H9 (cell line): ENCODE data around the gene TMEM244. TPM values are rescaled to one million over a fixed set of nuclear protein-coding genes. Genes with fewer than 3 reads are reported as not detected.
"Not testable (repeated sequence)": the region's sequence is repeated elsewhere in the genome, so short reads cannot be mapped to it uniquely, and the experiment has no call there.

Experiments
- DNase-seq: peaks from one replicate; pipeline ENCODE4 v3.0.0-alpha.2; 2017
- H2AFZ ChIP-seq: one replicate; pipeline ENCODE4 v1.6.1; 2013; ENCODE audit warnings: mild to moderate bottlenecking, low read length, control low read depth, moderate library complexity
- H2AK5ac ChIP-seq: 2 replicates; pipeline ENCODE4 v1.6.1; 2013; ENCODE audit warnings: low read length, control low read depth, mixed read lengths; ENCODE audit not compliant: insufficient read length
- H2BK120ac ChIP-seq: one replicate; pipeline ENCODE4 v1.6.1; 2013; ENCODE audit warnings: low read depth, mild to moderate bottlenecking, low read length, control low read depth, inconsistent platforms; ENCODE audit not compliant: poor library complexity, severe bottlenecking
- H2BK12ac ChIP-seq: 2 replicates; pipeline ENCODE4 v1.6.1; 2013; ENCODE audit warnings: low read length, control low read depth, mixed read lengths, low read depth; ENCODE audit not compliant: insufficient read length
- H2BK15ac ChIP-seq: 2 replicates; pipeline ENCODE4 v1.6.1; 2013; ENCODE audit warnings: low read depth, low read length, control low read depth
- H2BK20ac ChIP-seq: one replicate; pipeline ENCODE4 v1.6.1; 2013; ENCODE audit warnings: low read depth, mild to moderate bottlenecking, low read length, control low read depth, inconsistent platforms; ENCODE audit not compliant: poor library complexity, severe bottlenecking
- H2BK5ac ChIP-seq: 2 replicates; pipeline ENCODE4 v1.6.1; 2013; ENCODE audit warnings: low read length, control low read depth, mixed read lengths; ENCODE audit not compliant: insufficient read length
- H3K14ac ChIP-seq: 2 replicates; pipeline ENCODE4 v1.6.1; 2013; ENCODE audit warnings: low read length, control low read depth; ENCODE audit not compliant: insufficient read depth
- H3K18ac ChIP-seq: 2 replicates; pipeline ENCODE4 v1.6.1; 2013; ENCODE audit warnings: low read depth, mild to moderate bottlenecking, mixed read lengths, low read length, control low read depth; ENCODE audit not compliant: insufficient read length
- H3K23ac ChIP-seq: 2 replicates; pipeline ENCODE4 v1.6.1; 2013; ENCODE audit warnings: low read length, control low read depth, mixed read lengths, low read depth; ENCODE audit not compliant: insufficient read length
- H3K23me2 ChIP-seq: 2 replicates; pipeline ENCODE4 v1.6.1; 2013; ENCODE audit warnings: low read depth, mild to moderate bottlenecking, mixed read lengths, low read length, control low read depth; ENCODE audit not compliant: insufficient read length, poor library complexity, severe bottlenecking
- H3K27ac ChIP-seq: 2 replicates; pipeline ENCODE4 v1.5.1; 2013; ENCODE audit warnings: low read length, control low read depth, mixed read lengths, low read depth; ENCODE audit not compliant: insufficient read length
- H3K27me3 ChIP-seq: 2 replicates; pipeline ENCODE4 v1.6.1; 2013; ENCODE audit warnings: low read length, control low read depth, inconsistent platforms; ENCODE audit not compliant: insufficient read depth
- H3K4ac ChIP-seq: 2 replicates; pipeline ENCODE4 v1.6.1; 2013; ENCODE audit warnings: low read depth, mild to moderate bottlenecking, control low read depth, inconsistent platforms, low read length, moderate library complexity
- H3K4me1 ChIP-seq: 2 replicates; pipeline ENCODE4 v1.6.1; 2013; ENCODE audit warnings: low read length, control low read depth, inconsistent platforms; ENCODE audit not compliant: insufficient read depth
- H3K4me2 ChIP-seq: 2 replicates; pipeline ENCODE4 v1.6.1; 2013; ENCODE audit warnings: low read length, control low read depth, mixed read lengths; ENCODE audit not compliant: insufficient read length, insufficient read depth
- H3K56ac ChIP-seq: 2 replicates; pipeline ENCODE4 v1.6.1; 2013; ENCODE audit warnings: low read depth, mild to moderate bottlenecking, mixed read lengths, low read length, control low read depth; ENCODE audit not compliant: insufficient read length
- H3K79me1 ChIP-seq: 2 replicates; pipeline ENCODE4 v1.6.1; 2013; ENCODE audit warnings: low read depth, mild to moderate bottlenecking, moderate library complexity, low read length, control low read depth, inconsistent platforms; ENCODE audit not compliant: insufficient read depth, poor library complexity, severe bottlenecking
- H3K79me2 ChIP-seq: 2 replicates; pipeline ENCODE4 v1.6.1; 2013; ENCODE audit warnings: low read length, control low read depth, inconsistent platforms; ENCODE audit not compliant: insufficient read depth
- H3K9ac ChIP-seq: 2 replicates; pipeline ENCODE4 v1.6.1; 2013; ENCODE audit warnings: low read length, control low read depth, mixed read lengths; ENCODE audit not compliant: insufficient read length; ENCODE audit errors: extremely low read depth
- H3K9me3 ChIP-seq: one replicate; pipeline ENCODE4 v1.6.1; 2013; ENCODE audit warnings: low read depth, low read length, inconsistent platforms; ENCODE audit not compliant: control insufficient read depth
- H3T11ph ChIP-seq: one replicate; pipeline ENCODE4 v1.6.1; 2013; ENCODE audit warnings: mild to moderate bottlenecking, low read length, control low read depth, inconsistent platforms
- H4K20me1 ChIP-seq: one replicate; pipeline ENCODE4 v1.6.1; 2013; ENCODE audit not compliant: control insufficient read depth, insufficient read length, insufficient read depth
- H4K5ac ChIP-seq: 2 replicates; pipeline ENCODE4 v1.6.1; 2013; ENCODE audit warnings: low read depth, mild to moderate bottlenecking, mixed read lengths, low read length, control low read depth; ENCODE audit not compliant: insufficient read length
- H4K8ac ChIP-seq: replicated peaks from 2 replicates; pipeline ENCODE4 v1.6.1; 2013; ENCODE audit warnings: low read length, control low read depth, mixed read lengths, low read depth; ENCODE audit not compliant: insufficient read length
- H4K91ac ChIP-seq: 2 replicates; pipeline ENCODE4 v1.6.1; 2013; ENCODE audit warnings: low read depth, mild to moderate bottlenecking, moderate library complexity, mixed read lengths, low read length, control low read depth; ENCODE audit not compliant: insufficient read length
- H3K27ac Mint-ChIP-seq, 3 experiments: 2 replicates in 2 of 3; 3 replicates in 1 of 3; pipeline ENCODE4 v1.8.0; 2020 to 2021; ENCODE audit warnings: mixed read lengths in 3 of 3, mild to moderate bottlenecking in 1 of 3, moderate library complexity in 1 of 3
- H3K27me3 Mint-ChIP-seq: 2 replicates; pipeline ENCODE4 v1.8.0; 2021; ENCODE audit warnings: low read depth, mild to moderate bottlenecking, moderate library complexity, mixed read lengths
- H3K36me3 Mint-ChIP-seq, 3 experiments: 2 replicates in 2 of 3; 3 replicates in 1 of 3; pipeline ENCODE4 v1.8.0; 2020 to 2021; ENCODE audit warnings: low read depth in 3 of 3, mixed read lengths in 3 of 3; ENCODE audit not compliant: insufficient read depth in 1 of 3
- H3K4me1 Mint-ChIP-seq, 2 experiments: 2 replicates each; pipeline ENCODE4 v1.8.0; 2020; ENCODE audit warnings: mixed read lengths in 2 of 2
- H3K4me3 Mint-ChIP-seq, 2 experiments: 2 replicates in 1 of 2; 3 replicates in 1 of 2; pipeline ENCODE4 v1.8.0; 2020 to 2021; ENCODE audit warnings: mild to moderate bottlenecking in 2 of 2, mixed read lengths in 2 of 2, moderate library complexity in 1 of 2
- H3K9me3 Mint-ChIP-seq, 2 experiments: 2 replicates in 1 of 2; 3 replicates in 1 of 2; pipeline ENCODE4 v1.8.0; 2020; ENCODE audit warnings: mild to moderate bottlenecking in 2 of 2, mixed read lengths in 2 of 2, moderate library complexity in 1 of 2
- total RNA-seq: library from RNA; stranded (reverse); gene quantifications from 2 replicates; pipeline ENCODE4 v1.2.1, GENCODE V29; 2021

TMEM244 gene
- total RNA-seq, 1 experiment from 2014 or later, result not detected

GRCh38 chr6:129802920-129803319, 58.2 kb downstream of the TMEM244 start:
- H4K20me1 ChIP-seq, DNase-seq, H3T11ph ChIP-seq, H3K56ac ChIP-seq, H4K5ac ChIP-seq, H3K14ac ChIP-seq, H3K27me3 ChIP-seq, H4K8ac ChIP-seq, H3K27ac ChIP-seq, H3K4me1 Mint-ChIP-seq, H3K23ac ChIP-seq, H2BK15ac ChIP-seq, H2BK12ac ChIP-seq, H3K4me3 Mint-ChIP-seq, H2BK120ac ChIP-seq, H3K79me2 ChIP-seq, H3K18ac ChIP-seq, H4K91ac ChIP-seq, H3K4me2 ChIP-seq, H3K4ac ChIP-seq, H3K9ac ChIP-seq, H3K79me1 ChIP-seq, H3K4me1 ChIP-seq, H2BK5ac ChIP-seq, H3K23me2 ChIP-seq, H3K27me3 Mint-ChIP-seq, H3K9me3 ChIP-seq, H2AFZ ChIP-seq, H3K27ac Mint-ChIP-seq, H2AK5ac ChIP-seq, H2BK20ac ChIP-seq: not testable (repeated sequence)
- Mint-ChIP-seq H3K36me3 (peaks cover 0 to 15% (median 3%) of the 10 kb centered on the region in 3 experiments; a peak in 6 of 7 replicates), H3K9me3 (peaks cover 15 to 18% of the 10 kb centered on the region in 2 experiments; a peak in 4 of 5 replicates)
